B cell (primary cell): ENCODE results near the gene CENPO. TPM values are rescaled to one million over a fixed set of nuclear protein-coding genes. Genes with fewer than 3 reads are reported as not detected.

Source experiments
- polyA plus RNA-seq: library from polyadenylated mRNA; depleted of rRNA; stranded (reverse); fragments of >200 nt; gene quantifications from 2 replicates; pipeline ENCODE4 v1.2.3, GENCODE V29; 2012
- total RNA-seq, 2 donors: library from RNA; stranded (reverse); fragments of 120-200 nt in 1 of 2; gene quantifications; 1 replicate in 1 of 2; 2 replicates in 1 of 2; pipeline versions ENCODE4 v1.2.3 to v1.2.4, GENCODE V29; 2013 to 2022

CENPO gene
- total and polyA plus RNA-seq, 2 donors (not counting 1 experiment from before 2014, with no cell fraction given) = 4.5 to 10.4 TPM

Other genes starting within 250 kb of the CENPO start
- 20.2 and 20.4 TPM in 2 replicates for gene PTRHD1, start within 50 bp of the CENPO start, total RNA-seq
- 16.6 and 29.8 TPM in 2 replicates for gene PTRHD1, start within 50 bp of the CENPO start, polyA plus RNA-seq
- 48.2 and 48.4 TPM in 2 replicates for gene ADCY3, start 126.8 kb downstream of the CENPO start, total RNA-seq
- 56.5 and 73.0 TPM in 2 replicates for gene ADCY3, start 126.8 kb downstream of the CENPO start, polyA plus RNA-seq
- 15.6 and 16.6 TPM in 2 replicates for gene DNAJC27, start 178.5 kb downstream of the CENPO start, total RNA-seq
- gene DNAJC27, start 178.5 kb downstream of the CENPO start, polyA plus RNA-seq = 6.0 and 12.5 TPM in 2 replicates
- 0.12 and 0.15 TPM in 2 replicates for gene EFR3B, start 248.7 kb downstream of the CENPO start, total RNA-seq
- gene EFR3B, start 248.7 kb downstream of the CENPO start, polyA plus RNA-seq = not detected in 2 replicates